Loucy (cell line): ENCODE measurements around the gene FGD6.

Source experiments
- H2AFZ ChIP-seq: fragments of 200-600 bp; sonication (generic); 2 replicates; pipeline ENCODE4 v1.6.0; 2016; ENCODE audit warnings: antibody characterized with exemption, mild to moderate bottlenecking, low read length, moderate library complexity
- H3F3A ChIP-seq: fragments of 200-600 bp; 2 replicates; pipeline ENCODE4 v1.6.0; 2016; ENCODE audit warnings: antibody characterized with exemption, low read depth, mild to moderate bottlenecking
- H3K27me3 ChIP-seq: fragments of 200-600 bp; sonication (generic); 2 replicates; pipeline ENCODE4 v1.6.1; 2014; ENCODE audit warnings: low read length, mild to moderate bottlenecking; ENCODE audit not compliant: insufficient read depth, poor library complexity, severe bottlenecking
- H3K36me3 ChIP-seq: fragments of 200-600 bp; sonication (generic); 2 replicates; pipeline ENCODE4 v1.6.1; 2016; ENCODE audit warnings: low read length; ENCODE audit not compliant: insufficient read depth
- H3K4me1 ChIP-seq: fragments of 200-600 bp; sonication (generic); 2 replicates; pipeline ENCODE4 v1.5.1; 2014; ENCODE audit warnings: low read length, mild to moderate bottlenecking; ENCODE audit not compliant: insufficient read depth, poor library complexity, severe bottlenecking
- H3K4me2 ChIP-seq: fragments of 200-600 bp; sonication (generic); 2 replicates; pipeline ENCODE4 v1.6.0; 2014; ENCODE audit warnings: antibody characterized with exemption, low read length, low read depth, mild to moderate bottlenecking; ENCODE audit not compliant: poor library complexity, severe bottlenecking
- H3K4me3 ChIP-seq: fragments of 200-600 bp; sonication (generic); 2 replicates; pipeline ENCODE4 v1.5.1; 2014; ENCODE audit warnings: low read length, mild to moderate bottlenecking, mixed read lengths; ENCODE audit not compliant: poor library complexity, severe bottlenecking
- H3K79me2 ChIP-seq: fragments of 200-600 bp; sonication (generic); 2 replicates; pipeline ENCODE4 v1.6.1; 2014; ENCODE audit warnings: low read length; ENCODE audit not compliant: insufficient read depth
- H3K9ac ChIP-seq: fragments of 200-600 bp; sonication (generic); 2 replicates; pipeline ENCODE4 v1.6.0; 2014; ENCODE audit warnings: mild to moderate bottlenecking, low read depth, low read length, moderate library complexity; ENCODE audit not compliant: poor library complexity, severe bottlenecking
- H3K9me2 ChIP-seq: fragments of 200-600 bp; sonication (generic); replicated peaks from 2 replicates; pipeline ENCODE4 v1.6.1; 2016; ENCODE audit warnings: low read depth, low read length, mixed read lengths
- H3K9me3 ChIP-seq: fragments of 200-600 bp; sonication (generic); 2 replicates; pipeline ENCODE4 v1.6.1; 2014; ENCODE audit warnings: mild to moderate bottlenecking, antibody characterized with exemption, low read length, low read depth; ENCODE audit not compliant: insufficient read depth
- H4K20me1 ChIP-seq: fragments of 200-600 bp; sonication (generic); 2 replicates; pipeline ENCODE4 v1.6.0; 2014; ENCODE audit warnings: antibody characterized with exemption, low read length, mild to moderate bottlenecking; ENCODE audit not compliant: insufficient read depth, poor library complexity, severe bottlenecking
- CTCF ChIP-seq: fragments of 200-600 bp; sonication (generic); conservative IDR thresholded peaks from 2 replicates; pipeline ENCODE4 v1.5.1; 2014; ENCODE audit warnings: mild to moderate bottlenecking, antibody characterized with exemption, low read length
- EZH2phosphoT487 ChIP-seq: fragments of 200-600 bp; IDR thresholded peaks from 2 replicates; pipeline ENCODE4 v1.6.1; 2018; ENCODE audit warnings: antibody characterized with exemption, mild to moderate bottlenecking, moderate library complexity, borderline replicate concordance

The FGD6 gene

GRCh38 chr12:95077341-95077740, 139.9 kb downstream of the FGD6 start:
- Histone ChIP-seq H3K4me1 (peaks cover under 1% of the 10 kb centered on the region), H3K4me2 (no peak overlapping the region), H3K79me2 (peaks cover 7% of the 10 kb centered on the region), H3K4me3 (no peak overlapping the region), H3K9me3 (no peaks in the 10 kb centered on the region), H3F3A (no peaks in the 10 kb centered on the region), H3K36me3 (no peaks in the 10 kb centered on the region), H3K9me2 (no peaks in the 10 kb centered on the region), H2AFZ (no peak overlapping the region), H3K9ac (no peak overlapping the region), H4K20me1 (no peaks in the 10 kb centered on the region), H3K27me3 (no peaks in the 10 kb centered on the region)
- no peak for TF ChIP-seq EZH2phosphoT487

- no peaks in the 10 kb centered on the region for H3K36me3 ChIP-seq
- H3K4me3 ChIP-seq: no peak overlapping the region
- no peak overlapping the region for H2AFZ ChIP-seq
- peaks cover 20% of the 10 kb centered on the region for H3K4me1 ChIP-seq
- no peak overlapping the region for H3K4me2 ChIP-seq
- no peaks in the 10 kb centered on the region for H4K20me1 ChIP-seq
- H3K9me2 ChIP-seq: no peaks in the 10 kb centered on the region
- no peak overlapping the region for H3K9ac ChIP-seq
- no peaks in the 10 kb centered on the region for H3F3A ChIP-seq
- H3K27me3 ChIP-seq: no peaks in the 10 kb centered on the region
- H3K9me3 ChIP-seq: no peaks in the 10 kb centered on the region
- H3K79me2 ChIP-seq: peaks cover 31% of the 10 kb centered on the region
- TF ChIP-seq EZH2phosphoT487 (no peak), CTCF (no peak)
Measured at GRCh38 chr12:95074766-95075165, 142.5 kb downstream of the FGD6 start.

- Histone ChIP-seq H3K9me2 (no peaks in the 10 kb centered on the region), H3K9me3 (no peaks in the 10 kb centered on the region), H3K27me3 (no peaks in the 10 kb centered on the region), H3K4me1 (peaks cover 26% of the 10 kb centered on the region), H4K20me1 (no peaks in the 10 kb centered on the region), H3K4me2 (peak overlapping the region; percentile 86), H2AFZ (peak overlapping the region; percentile 74; the same call in 1 of the 2 replicates), H3K79me2 (peaks cover 40% of the 10 kb centered on the region), H3K4me3 (peak overlapping the region; percentile 99), H3K9ac (no peak overlapping the region), H3F3A (no peaks in the 10 kb centered on the region), H3K36me3 (no peaks in the 10 kb centered on the region)
- no peak for TF ChIP-seq EZH2phosphoT487
- peak; percentile 83 for TF ChIP-seq CTCF
Measured at GRCh38 chr12:95073698-95074520, 143.4 kb downstream of the FGD6 start.
